BJ (cell line): ENCODE measurements around the gene MBOAT7. TPM values are rescaled to one million over a fixed set of nuclear protein-coding genes. Genes with fewer than 3 reads are reported as not detected.
A peak's percentile ranks its signal among the peaks of the same experiment; 100 is the strongest.

Experiments used
- CTCF ChIA-PET: fragments of 350-600 bp; formaldehyde crosslinking; extraction: SDS; loops from one replicate; lab custom pipeline; 2021; ENCODE audit warnings: antibody characterized with exemption, inconsistent platforms; lab: Yijun Ruan, JAX
- POLR2A ChIA-PET: fragments of 300-600 bp; sonication (Branson Sonifier 250); formaldehyde crosslinking; extraction: SDS; loops from one replicate; lab custom pipeline; 2021; ENCODE audit warnings: antibody characterized with exemption; lab: Charles Lee
- DNase-seq: peaks from one replicate; pipeline ENCODE4 v3.0.0-alpha.2; 2011; ENCODE audit warnings: low read depth
- H3K27me3 ChIP-seq: 2 replicates; pipeline ENCODE4 v1.6.0; 2011; ENCODE audit warnings: low read length; ENCODE audit not compliant: control insufficient read depth, insufficient read depth
- H3K36me3 ChIP-seq: 2 replicates; pipeline ENCODE4 v1.5.1; 2011; ENCODE audit warnings: low read length; ENCODE audit not compliant: control insufficient read depth, insufficient read depth
- H3K4me3 ChIP-seq: 2 replicates; pipeline ENCODE4 v1.5.1; 2011; ENCODE audit warnings: low read depth, mild to moderate bottlenecking, control low read depth, low read length
- polyA plus RNA-seq: library from polyadenylated mRNA; depleted of rRNA; stranded (reverse); fragments of >200 nt; gene quantifications from 2 replicates; pipeline ENCODE4 v1.2.3, GENCODE V29; 2011
- TF ChIP-seq, protein P1 (sequence below): IDR thresholded peaks from 2 replicates; pipeline ENCODE4 v1.5.1; 2011; ENCODE audit warnings: low read depth, mild to moderate bottlenecking, control low read depth, inconsistent platforms, low read length, moderate library complexity; ENCODE audit not compliant: insufficient read depth

MBOAT7 gene
- polyA plus RNA-seq, 1 experiment, result 101 TPM

DNA sequence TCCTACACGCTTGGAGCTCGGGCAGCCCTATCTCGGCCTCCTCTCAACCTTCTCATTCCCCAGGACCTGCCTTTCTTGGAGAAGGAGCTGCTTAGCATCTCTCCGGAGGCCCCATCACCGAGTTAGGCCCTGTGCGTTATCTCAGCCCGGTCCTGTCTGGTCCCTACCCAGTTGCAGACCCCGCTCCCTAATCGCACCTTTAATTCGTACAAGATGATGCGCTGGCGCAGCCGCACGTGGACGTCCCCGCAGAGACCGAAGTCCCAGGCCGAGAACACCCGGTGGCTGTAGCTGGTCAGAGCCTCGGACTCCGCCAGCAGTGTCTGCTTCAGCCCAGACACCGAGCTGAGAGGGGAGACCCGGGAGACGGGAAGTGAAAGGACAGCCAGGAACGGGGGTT lies 24.2 kb downstream of the MBOAT7 start:
- Histone ChIP-seq H3K36me3 (no peaks in the 10 kb centered on the region), H3K27me3 (no peaks in the 10 kb centered on the region), H3K4me3 (no peak overlapping the region)
- ChIA-PET POLR2A (no interaction called here), CTCF (interaction anchor here (1.5 kb wide), 1 partner anchor 101 kb away, joined by 4 read pairs; no protein-coding TSS in a partner anchor)
- TF ChIP-seq, protein P1, sequence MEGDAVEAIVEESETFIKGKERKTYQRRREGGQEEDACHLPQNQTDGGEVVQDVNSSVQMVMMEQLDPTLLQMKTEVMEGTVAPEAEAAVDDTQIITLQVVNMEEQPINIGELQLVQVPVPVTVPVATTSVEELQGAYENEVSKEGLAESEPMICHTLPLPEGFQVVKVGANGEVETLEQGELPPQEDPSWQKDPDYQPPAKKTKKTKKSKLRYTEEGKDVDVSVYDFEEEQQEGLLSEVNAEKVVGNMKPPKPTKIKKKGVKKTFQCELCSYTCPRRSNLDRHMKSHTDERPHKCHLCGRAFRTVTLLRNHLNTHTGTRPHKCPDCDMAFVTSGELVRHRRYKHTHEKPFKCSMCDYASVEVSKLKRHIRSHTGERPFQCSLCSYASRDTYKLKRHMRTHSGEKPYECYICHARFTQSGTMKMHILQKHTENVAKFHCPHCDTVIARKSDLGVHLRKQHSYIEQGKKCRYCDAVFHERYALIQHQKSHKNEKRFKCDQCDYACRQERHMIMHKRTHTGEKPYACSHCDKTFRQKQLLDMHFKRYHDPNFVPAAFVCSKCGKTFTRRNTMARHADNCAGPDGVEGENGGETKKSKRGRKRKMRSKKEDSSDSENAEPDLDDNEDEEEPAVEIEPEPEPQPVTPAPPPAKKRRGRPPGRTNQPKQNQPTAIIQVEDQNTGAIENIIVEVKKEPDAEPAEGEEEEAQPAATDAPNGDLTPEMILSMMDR, result no peak
- no peak for DNase-seq

- H3K4me3 ChIP-seq, result peak overlapping the region; percentile 23
- no peak for DNase-seq
- ChIA-PET CTCF (interaction anchor here (1.5 kb wide), 1 partner anchor 101 kb away, joined by 4 read pairs; no protein-coding TSS in a partner anchor), POLR2A (no interaction called here)
- H3K27me3 ChIP-seq, result no peaks in the 10 kb centered on the region
- TF ChIP-seq, protein P1, result no peak
- no peaks in the 10 kb centered on the region for H3K36me3 ChIP-seq
Measured at GRCh38 chr19:54164369-54165068, 24.9 kb downstream of the MBOAT7 start.

GRCh38 chr19:54162884-54163283 lies 26.5 kb downstream of the MBOAT7 start:
- Histone ChIP-seq H3K36me3 (no peaks in the 10 kb centered on the region), H3K27me3 (no peaks in the 10 kb centered on the region), H3K4me3 (no peak overlapping the region; the same call in 1 of the 2 replicates)
- ChIA-PET POLR2A (no interaction called here), CTCF (no interaction called here)
- DNase-seq, result no peak
- TF ChIP-seq, protein P1, result no peak

GRCh38 chr19:54162241-54162805 lies 27.1 kb downstream of the MBOAT7 start:
- H3K27me3 ChIP-seq, result no peaks in the 10 kb centered on the region
- ChIA-PET POLR2A (no interaction called here), CTCF (no interaction called here)
- peak overlapping the region; percentile 47 for H3K4me3 ChIP-seq
- no peaks in the 10 kb centered on the region; the same call in 1 of the 2 replicates for H3K36me3 ChIP-seq
- no peak for DNase-seq
- TF ChIP-seq, protein P1, result no peak

- TF ChIP-seq, protein P1, result no peak
- H3K27me3 ChIP-seq, result no peaks in the 10 kb centered on the region
- POLR2A ChIA-PET, result no interaction called here
- no peak for DNase-seq
- CTCF ChIA-PET, result no interaction called here
- peak overlapping the region; percentile 62 for H3K4me3 ChIP-seq
- peaks cover 9% of the 10 kb centered on the region for H3K36me3 ChIP-seq
Measured at GRCh38 chr19:54160854-54161253, 28.5 kb downstream of the MBOAT7 start.
